ENCODE data around the gene D2HGDH. TPM values are rescaled to one million over a fixed set of nuclear protein-coding genes. Genes with fewer than 3 reads are reported as not detected.

Gene D2HGDH
- total and polyA plus RNA-seq, 9 of the 15 experiments (the other 6 are each of a cell fraction or from before 2014, with no cell fraction given), result 0.39 to 30.8 (median 10.3) TPM

GRCh38 chr2:241762933-241763369, 28.5 kb downstream of the D2HGDH start:
- no peak overlapping the region for H3K9ac ChIP-seq (ENCODE audit: insufficient read depth in 1 of 2, low read depth in 2 of 2, low read length in 2 of 2)
- FAIRE-seq (no peak), ATAC-seq (peak; percentile 77), DNase-seq (ENCODE audit: extremely low read depth in 1 of 4, low spot score in 3 of 4) (peak; percentile 36 to 44 (median 40))
- intact Hi-C loops (cut with micrococcal nuclease), result no loop called here
- no peaks in the 10 kb centered on the region for H3K27me3 ChIP-seq (ENCODE audit: control insufficient read depth in 2 of 2, insufficient read depth in 2 of 2, low read length in 2 of 2)
- peak overlapping the region; percentile 36; the same call in 1 of the 3 replicates for H3K27ac ChIP-seq (ENCODE audit: extremely low read depth, low read depth, low read length)
- H4K20me1 ChIP-seq (replicated peaks; ENCODE audit: control insufficient read depth, insufficient read depth, low read length), result no peaks in the 10 kb centered on the region
- BruUV-seq (replicated peaks), result no TSS peak
- H3K9me3 ChIP-seq (replicated peaks; ENCODE audit: control insufficient read depth, insufficient read depth, low read depth, low read length), result no peaks in the 10 kb centered on the region
- no peaks in the 10 kb centered on the region for H3K79me2 ChIP-seq (ENCODE audit: control insufficient read depth, insufficient read depth, low read length)
- no peak overlapping the region for H3K4me3 ChIP-seq
- in situ Hi-C loops (cut with MboI), result no loop called here
- ChIA-PET CTCF (ENCODE audit: low intra/inter-chr PET ratio) (no interaction called here), POLR2A (interaction anchor here (0.7 to 1.4 kb wide), 2 partner anchors 8 to 76 kb away, joined by 3 read pairs; no protein-coding TSS in a partner anchor)
- no peaks in the 10 kb centered on the region for H3K9me1 ChIP-seq (ENCODE audit: control insufficient read depth, insufficient read depth, low read length)
- peaks cover 27% of the 10 kb centered on the region; the same call in 2 of the 3 replicates for H3K36me3 ChIP-seq (ENCODE audit: control insufficient read depth, insufficient read depth, low read length)
- H3K4me1 ChIP-seq (replicated peaks in 1 of 2; ENCODE audit: control insufficient read depth in 2 of 2, insufficient read depth in 2 of 2, low read length in 2 of 2), result peaks cover 13 to 23% of the 10 kb centered on the region in 2 experiments
- 53% methylated on average over 5 of the region's 13 CpGs for WGBS (ENCODE audit: insufficient coverage, low coverage, missing lambda C conversion rate)
- H3K4me2 ChIP-seq (ENCODE audit: insufficient read depth, low read length), result no peak overlapping the region
- H2AFZ ChIP-seq (ENCODE audit: low read depth, low read length), result no peak overlapping the region
- TF ChIP-seq TCF7 (IDR thresholded peaks at IDR 0.05; ENCODE audit: borderline replicate concordance), result no peak
- peak; percentile 10; the same call in 1 of the 2 replicates for TF ChIP-seq TFAP4 (CRISPR knock-in tag; IDR thresholded peaks at IDR 0.05; ENCODE audit: borderline replicate concordance)
- TF ChIP-seq ZNF217 (CRISPR knock-in tag; IDR thresholded peaks at IDR 0.05), result no peak
- TF ChIP-seq RHOXF2B (CRISPR knock-in tag; conservative IDR thresholded peaks at IDR 0.05), result no peak
- no peak for TF ChIP-seq YY1 (IDR thresholded peaks at IDR 0.05; ENCODE audit: borderline replicate concordance in 1 of 3, control insufficient read depth in 1 of 3, extremely low read depth in 1 of 3, insufficient read depth in 3 of 3, insufficient read length in 1 of 3, insufficient replicate concordance in 2 of 3, low read depth in 1 of 3, low read length in 2 of 3)
- no peak for TF ChIP-seq ZNF140 (CRISPR knock-in tag; IDR thresholded peaks at IDR 0.05)
- TF ChIP-seq BRF2 (IDR thresholded peaks at IDR 0.05; ENCODE audit: borderline replicate concordance, insufficient read depth, insufficient read length), result no peak
- TF ChIP-seq PATZ1 (CRISPR knock-in tag; IDR thresholded peaks at IDR 0.05; ENCODE audit: borderline replicate concordance), result no peak
- TF ChIP-seq CBX3 (IDR thresholded peaks at IDR 0.05; ENCODE audit: borderline replicate concordance in 1 of 2, low read length in 2 of 2), result no peak
- no peak for TF ChIP-seq TAF15 (IDR thresholded peaks at IDR 0.05; ENCODE audit: low read depth, low read length)
- no peak for TF ChIP-seq ZNF133 (CRISPR knock-in tag; IDR thresholded peaks at IDR 0.05)
- TF ChIP-seq NFATC3 (IDR thresholded peaks at IDR 0.05), result no peak
- no peak for TF ChIP-seq SRF (CRISPR knock-in tag; IDR thresholded peaks at IDR 0.05)
- TF ChIP-seq SIN3B (IDR thresholded peaks at IDR 0.05; ENCODE audit: low read depth), result no peak
- no peak for TF ChIP-seq ATF2 (CRISPR knock-in tag; IDR thresholded peaks at IDR 0.05)
- no peak for TF ChIP-seq ERF (CRISPR knock-in tag; IDR thresholded peaks at IDR 0.05)
- TF ChIP-seq RBM34 (IDR thresholded peaks at IDR 0.05; ENCODE audit: borderline replicate concordance, insufficient read depth, low read length), result no peak
